Measurements from ENCODE around the gene ZNF727.
"Not testable (repeated sequence)": the region's sequence is repeated elsewhere in the genome, so short reads cannot be mapped to it uniquely, and the experiment has no call there.

ZNF727 gene

GRCh38 chr7:64045301-64046040, at the start of gene ZNF727:
ZNF727 (plus strand) TSS chr7:64045434; CDS start chr7:64045622, 188 bp downstream.
- no peaks in the 10 kb centered on the region for H3K4me1 Mint-ChIP-seq
- H3K36me3 Mint-ChIP-seq (ENCODE audit: low read depth) = peaks cover 8% of the 10 kb centered on the region
- H3K27me3 Mint-ChIP-seq (ENCODE audit: low read depth, poor library complexity) = no peaks in the 10 kb centered on the region
- H3K27ac Mint-ChIP-seq = no peak within 1 kb of the TSS
- no peak for TF ChIP-seq CTCF (IDR thresholded peaks at IDR 0.05)
- H3K9me3 Mint-ChIP-seq = peaks cover 86% of the 10 kb centered on the region
- DNase-seq = no peak
- no peak within 1 kb of the TSS for H3K4me3 Mint-ChIP-seq

- TF ChIP-seq CTCF (IDR thresholded peaks at IDR 0.05) = no peak
- H3K4me1 Mint-ChIP-seq = no peaks in the 10 kb centered on the region
- no peak for DNase-seq
- H3K27ac Mint-ChIP-seq = no peak within 1 kb of the TSS
- no peaks in the 10 kb centered on the region for H3K36me3 Mint-ChIP-seq (ENCODE audit: low read depth)
- H3K27me3 Mint-ChIP-seq (ENCODE audit: low read depth, poor library complexity) = no peaks in the 10 kb centered on the region
- H3K4me3 Mint-ChIP-seq = no peak within 1 kb of the TSS
- peaks cover 88% of the 10 kb centered on the region for H3K9me3 Mint-ChIP-seq
Observed at GRCh38 chr7:63998549-63998948, 46.7 kb upstream of the ZNF727 start, which contains the start of gene ZNF722. ZNF722 (plus strand) TSS chr7:63998849; CDS start chr7:63998962, 113 bp downstream.

GRCh38 chr7:64015496-64015895, 29.7 kb upstream of the ZNF727 start:
- H3K27ac Mint-ChIP-seq; DNase-seq; H3K27me3 Mint-ChIP-seq (ENCODE audit: low read depth, poor library complexity); H3K4me3 Mint-ChIP-seq; H3K4me1 Mint-ChIP-seq; H3K36me3 Mint-ChIP-seq (ENCODE audit: low read depth): not testable (repeated sequence)
- peaks cover 82% of the 10 kb centered on the region for H3K9me3 Mint-ChIP-seq

GRCh38 chr7:64035388-64035787, 9.8 kb upstream of the ZNF727 start:
- no peaks in the 10 kb centered on the region for H3K4me1 Mint-ChIP-seq
- H3K9me3 Mint-ChIP-seq = peaks cover 98% of the 10 kb centered on the region
- H3K4me3 Mint-ChIP-seq = no peak overlapping the region
- no peaks in the 10 kb centered on the region for H3K27me3 Mint-ChIP-seq (ENCODE audit: low read depth, poor library complexity)
- H3K36me3 Mint-ChIP-seq (ENCODE audit: low read depth) = no peaks in the 10 kb centered on the region
- no peak overlapping the region for H3K27ac Mint-ChIP-seq
- DNase-seq = no peak
- no peak for TF ChIP-seq CTCF (IDR thresholded peaks at IDR 0.05)

GRCh38 chr7:64037095-64037494, 8.1 kb upstream of the ZNF727 start:
- H3K9me3 Mint-ChIP-seq = peaks cover 95% of the 10 kb centered on the region
- H3K4me1 Mint-ChIP-seq = no peaks in the 10 kb centered on the region
- no peaks in the 10 kb centered on the region for H3K36me3 Mint-ChIP-seq (ENCODE audit: low read depth)
- H3K27ac Mint-ChIP-seq = no peak overlapping the region
- no peaks in the 10 kb centered on the region for H3K27me3 Mint-ChIP-seq (ENCODE audit: low read depth, poor library complexity)
- H3K4me3 Mint-ChIP-seq = no peak overlapping the region
- no peak for TF ChIP-seq CTCF (IDR thresholded peaks at IDR 0.05)
- no peak for DNase-seq

GRCh38 chr7:64046041-64046389, 781 bp downstream of the ZNF727 start:
- DNase-seq = no peak
- peaks cover 87% of the 10 kb centered on the region for H3K9me3 Mint-ChIP-seq
- H3K27me3 Mint-ChIP-seq (ENCODE audit: low read depth, poor library complexity) = no peaks in the 10 kb centered on the region
- no peaks in the 10 kb centered on the region for H3K4me1 Mint-ChIP-seq
- H3K36me3 Mint-ChIP-seq (ENCODE audit: low read depth) = peaks cover 8% of the 10 kb centered on the region
- no peak overlapping the region for H3K4me3 Mint-ChIP-seq
- no peak overlapping the region for H3K27ac Mint-ChIP-seq
- TF ChIP-seq CTCF (IDR thresholded peaks at IDR 0.05) = no peak

GRCh38 chr7:64077837-64078698, 32.8 kb downstream of the ZNF727 start:
- not testable (repeated sequence) for H3K4me3 Mint-ChIP-seq; H3K36me3 Mint-ChIP-seq (ENCODE audit: low read depth); H3K27ac Mint-ChIP-seq; H3K4me1 Mint-ChIP-seq; H3K27me3 Mint-ChIP-seq (ENCODE audit: low read depth, poor library complexity); DNase-seq
- peaks cover 94% of the 10 kb centered on the region for H3K9me3 Mint-ChIP-seq
